ENCODE data around the gene MPI.
A peak's percentile ranks its signal among the peaks of the same experiment; 100 is the strongest.

DNA sequence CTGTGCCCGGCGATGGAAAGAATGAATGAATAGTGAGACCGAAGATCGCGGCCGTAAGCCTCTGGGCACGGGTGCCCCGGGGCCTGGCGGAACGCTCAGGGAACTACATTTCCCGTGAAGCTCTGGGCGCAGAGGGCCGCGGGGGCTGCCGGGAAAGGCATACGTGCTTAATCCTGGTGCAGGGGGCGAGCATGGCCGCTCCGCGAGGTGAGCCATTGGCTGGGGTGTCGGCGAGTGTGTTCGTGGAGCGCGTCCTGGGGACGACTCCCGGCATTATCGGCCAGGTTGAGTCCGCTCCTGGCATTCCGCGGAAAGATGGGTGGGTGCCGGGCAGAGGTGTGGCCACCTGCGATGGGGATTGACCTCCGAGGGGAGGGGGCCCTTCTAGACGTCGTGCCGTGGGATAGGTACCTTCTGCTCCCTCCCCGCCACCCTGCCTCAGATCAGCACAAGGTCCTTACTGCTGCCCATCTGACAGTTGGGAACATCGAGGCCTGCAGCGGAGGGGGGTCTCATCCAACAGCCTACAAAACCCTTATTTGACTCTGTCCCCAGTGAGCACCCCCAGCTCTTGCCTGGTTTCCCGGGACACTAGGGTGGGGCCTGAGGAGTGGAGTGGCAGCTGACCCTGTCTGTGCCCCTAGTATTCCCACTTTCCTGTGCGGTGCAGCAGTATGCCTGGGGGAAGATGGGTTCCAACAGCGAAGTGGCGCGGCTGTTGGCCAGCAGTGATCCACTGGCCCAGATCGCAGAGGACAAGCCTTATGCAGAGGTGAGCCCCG lies at the start of gene MPI:
- TF ChIP-seq CTCF (IDR thresholded peaks at IDR 0.05) (peak in 1 of 3 donors; percentile 32), POLR2A (IDR thresholded peaks at IDR 0.05) (peak; percentile 57)
